GM12878 (cell line): Measurements from ENCODE around the gene MRS2. TPM values are rescaled to one million over a fixed set of nuclear protein-coding genes. Genes with fewer than 3 reads are reported as not detected.

Source experiments
- ATAC-seq: fragments of 200-7000 bp; cut with Tn5 transposase; 3 replicates; pipeline ENCODE4 v1.9.1; 2020; ENCODE audit warnings: mild to moderate bottlenecking, moderate library complexity
- BruUV-seq: library from RNA; stranded (reverse); fragments of 400-500 nt; replicated peaks from 2 replicates; lab custom pipeline; 2021; lab: Mats Ljungman, UMichigan
- CTCF ChIA-PET: fragments of 300-600 bp; sonication (Branson Sonifier 250); formaldehyde crosslinking; extraction: SDS; loops from one replicate; lab custom pipeline; 2021; ENCODE audit warnings: inconsistent platforms; lab: Yijun Ruan, JAX
- POLR2A ChIA-PET: fragments of 350-600 bp; formaldehyde crosslinking; extraction: SDS; loops from one replicate; lab custom pipeline; 2021; ENCODE audit warnings: inconsistent platforms; lab: Charles Lee
- RAD21 ChIA-PET: fragments of 300-600 bp; sonication (Branson Sonifier 250); formaldehyde crosslinking; loops from one replicate; lab custom pipeline; 2023; ENCODE audit warnings: antibody characterized with exemption; ENCODE audit not compliant: unreplicated experiment; lab: Charles Lee
- SMC1A ChIA-PET: fragments of 300-600 bp; sonication (Branson Sonifier 250); formaldehyde crosslinking; loops from one replicate; lab custom pipeline; 2023; ENCODE audit not compliant: unreplicated experiment, uncharacterized antibody; lab: Charles Lee
- DNase-seq: peaks from one replicate; pipeline ENCODE4 v3.0.0-alpha.2; 2011; ENCODE audit warnings: low read depth, low spot score
- FAIRE-seq: peaks from 3 replicates; lab custom pipeline; 2011; peaks lifted over from hg19 to GRCh38; lab: Jason Lieb, UNC
- H2AFZ ChIP-seq: 2 replicates; pipeline ENCODE4 v1.6.0; 2011; ENCODE audit warnings: low read depth, low read length, control low read depth; ENCODE audit not compliant: control insufficient read depth
- H3K27ac ChIP-seq: 2 replicates; pipeline ENCODE4 v1.5.1; 2011; ENCODE audit warnings: control low read depth; ENCODE audit not compliant: control insufficient read depth, insufficient read depth
- H3K27me3 ChIP-seq, 2 experiments: replicated peaks in 1 of 2; 2 replicates each; pipeline versions ENCODE4 v1.6.0 to v1.6.1; 2011; ENCODE audit warnings: low read length in 1 of 2; ENCODE audit not compliant: control insufficient read depth in 2 of 2, insufficient read depth in 2 of 2
- H3K36me3 ChIP-seq, 2 experiments: 2 replicates each; pipeline ENCODE4 v1.5.1; 2011; ENCODE audit warnings: low read length in 1 of 2; ENCODE audit not compliant: control insufficient read depth in 2 of 2, insufficient read depth in 2 of 2
- H3K4me1 ChIP-seq: 2 replicates; pipeline ENCODE4 v1.6.1; 2011; ENCODE audit warnings: mild to moderate bottlenecking, low read length, moderate library complexity, mixed read lengths; ENCODE audit not compliant: control insufficient read depth, insufficient read depth
- H3K4me2 ChIP-seq: 2 replicates; pipeline ENCODE4 v1.6.0; 2011; ENCODE audit warnings: control low read depth; ENCODE audit not compliant: control insufficient read depth, insufficient read depth
- H3K4me3 ChIP-seq: fragments of 200-600 bp; sonication (generic); 2 replicates; pipeline ENCODE4 v1.5.1; 2016
- H3K79me2 ChIP-seq: 2 replicates; pipeline ENCODE4 v1.6.0; 2011; ENCODE audit warnings: low read length; ENCODE audit not compliant: control insufficient read depth, insufficient read depth
- H3K9ac ChIP-seq: 2 replicates; pipeline ENCODE4 v1.8.0; 2011; ENCODE audit warnings: low read length, control low read depth, mixed read lengths; ENCODE audit not compliant: control insufficient read depth, insufficient read depth
- H3K9me3 ChIP-seq: replicated peaks from 3 replicates; pipeline ENCODE4 v1.5.1; 2011; ENCODE audit warnings: mild to moderate bottlenecking, low read length; ENCODE audit not compliant: control insufficient read depth, insufficient read depth
- H4K20me1 ChIP-seq: 2 replicates; pipeline ENCODE4 v1.6.0; 2011; ENCODE audit not compliant: control insufficient read depth, insufficient read depth
- ASH2L ChIP-seq: fragments of 300-600, 200-600 bp; sonication (generic); IDR thresholded peaks from 2 replicates; pipeline ENCODE4 v1.6.1; 2017; ENCODE audit warnings: low read depth, mild to moderate bottlenecking, borderline replicate concordance
- ATF7 ChIP-seq: fragments of 450-650 bp; IDR thresholded peaks from 2 replicates; pipeline ENCODE4 v1.6.1; 2016; ENCODE audit warnings: low read depth, mild to moderate bottlenecking
- CBX5 ChIP-seq: sonication (generic); IDR thresholded peaks from 2 replicates; pipeline ENCODE4 v1.6.1; 2016; ENCODE audit warnings: low read depth, moderate library complexity, mild to moderate bottlenecking, inconsistent platforms
- CHD2 ChIP-seq: IDR thresholded peaks from 2 replicates; pipeline ENCODE4 v1.6.1; 2011; ENCODE audit warnings: low read depth, low read length, improper control_type of control experiment, borderline replicate concordance
- ETV6 ChIP-seq, 2 experiments: fragments of 450-650 bp in 1 of 2; IDR thresholded peaks in 1 of 2; conservative IDR thresholded peaks in 1 of 2; 2 replicates each; pipeline ENCODE4 v1.6.1; 2014; ENCODE audit warnings: antibody characterized with exemption in 1 of 2, borderline replicate concordance in 1 of 2, low read depth in 1 of 2, mild to moderate bottlenecking in 1 of 2, moderate library complexity in 1 of 2
- IKZF1 ChIP-seq: fragments of 450-650 bp; conservative IDR thresholded peaks from 2 replicates; pipeline ENCODE4 v1.6.1; 2017; ENCODE audit warnings: antibody characterized with exemption, mild to moderate bottlenecking
- MTA2 ChIP-seq: fragments of 450-650 bp; IDR thresholded peaks from 2 replicates; pipeline ENCODE4 v1.6.1; 2016; ENCODE audit warnings: low read depth, mild to moderate bottlenecking, moderate library complexity
- MYB ChIP-seq: fragments of 150-350 bp; IDR thresholded peaks from 2 replicates; pipeline ENCODE4 v1.6.1; 2014; ENCODE audit warnings: mild to moderate bottlenecking, low read depth, low read length, borderline replicate concordance
- PAX8 ChIP-seq: fragments of 450-650 bp; IDR thresholded peaks from 2 replicates; pipeline ENCODE4 v1.6.1; 2017; ENCODE audit warnings: mild to moderate bottlenecking, moderate library complexity
- RUNX3 ChIP-seq: IDR thresholded peaks from 2 replicates; pipeline ENCODE4 v1.6.1; 2012; ENCODE audit warnings: low read length, inconsistent platforms
- SREBF2 ChIP-seq: IDR thresholded peaks from 2 replicates; pipeline ENCODE4 v1.6.1; 2012; ENCODE audit warnings: mild to moderate bottlenecking, low read length
- WGBS: methylation state at CpG from one replicate; pipeline ENCODE4 v1.1.6; 2016; ENCODE audit warnings: low lambda C conversion rate; ENCODE audit not compliant: insufficient replicate concordance, insufficient coverage; ENCODE audit errors: missing lambda C conversion rate; 5-methylcytosine and 5-hydroxymethylcytosine counted together
- in situ Hi-C: fragments of 300-500 bp; cut with MboI; formaldehyde crosslinking; loops from 9 replicates; pipeline ENCODE4 v1.14.3; 2018; ENCODE audit warnings: mixed read lengths
- intact Hi-C: fragments of 100-400 bp; cut with micrococcal nuclease; formaldehyde crosslinking; loops from one replicate; pipeline ENCODE4 v1.14.2; 2022; ENCODE audit not compliant: unreplicated experiment
- polyA plus RNA-seq, 11 experiments: library from polyadenylated mRNA; depleted of rRNA in 4 of 11; unstranded in 6 of 11; stranded (reverse) in 5 of 11; fragments of >200 nt; fragmentation: Nextera tagmentation in 4 of 11; fragmentation: Illumina TruSeq in 1 of 11; extraction: Ambion mirVana in 4 of 11; extraction: Trizol in 1 of 11; gene quantifications; 1 replicate in 1 of 11; 2 replicates in 10 of 11; pipeline versions ENCODE4 v1.2.1 to v1.2.3, GENCODE V29; 2011 to 2016; ENCODE audit warnings: inconsistent platforms in 2 of 11, missing spikeins in 2 of 11, low read depth in 1 of 11
- total RNA-seq, 4 experiments: library from RNA; depleted of rRNA in 3 of 4; stranded (reverse); fragments of >200 nt in 3 of 4; fragmentation: Illumina TruSeq in 1 of 4; extraction: Trizol in 1 of 4; gene quantifications; 2 replicates each; pipeline versions ENCODE4 v1.2.1 to v1.2.3, GENCODE V29; 2013 to 2021
- TF ChIP-seq, protein P1 (sequence below): fragments of 450-650 bp; IDR thresholded peaks from 2 replicates; pipeline ENCODE4 v1.6.1; 2016; ENCODE audit warnings: mild to moderate bottlenecking
- TF ChIP-seq, protein P2 (sequence below): IDR thresholded peaks from 2 replicates; pipeline ENCODE4 v1.6.1; 2012; ENCODE audit warnings: low read depth, low read length, improper control_type of control experiment

Gene MRS2
- total and polyA plus RNA-seq, 10 of the 15 experiments (the other 5 are each of a cell fraction or from before 2014, with no cell fraction given): 7.5 to 29.9 (median 24.2) TPM

DNA sequence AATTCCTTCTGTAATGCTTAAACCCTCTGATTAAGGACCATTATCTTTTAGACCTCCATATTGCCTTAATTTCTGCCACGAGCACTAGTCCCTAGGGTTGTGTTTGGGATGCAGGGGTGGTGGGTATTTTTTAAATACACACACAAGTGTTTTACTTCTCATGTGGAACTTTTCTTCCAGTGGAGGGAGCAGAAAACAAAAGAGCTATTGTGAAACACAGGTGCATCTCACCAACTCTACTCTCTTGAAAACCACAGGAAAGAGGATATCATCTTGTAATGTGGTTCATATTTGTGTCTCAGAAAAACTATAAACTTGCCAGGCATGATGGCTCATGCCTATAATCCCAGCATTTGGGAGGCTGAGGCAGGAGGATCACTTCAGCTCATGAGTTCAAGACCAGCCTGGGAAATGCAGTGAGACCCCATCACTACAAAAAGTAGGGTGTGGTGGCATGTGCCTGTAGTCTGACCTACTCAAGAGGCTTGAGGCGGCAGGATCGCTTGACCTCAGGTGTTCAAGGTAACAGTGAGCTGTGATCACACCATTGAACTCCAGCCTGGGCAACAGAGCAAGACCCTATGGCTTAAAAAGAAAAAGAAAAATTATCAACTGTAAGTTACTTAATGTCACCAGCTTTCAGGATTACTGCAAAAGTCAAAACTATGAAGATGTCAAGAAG is 37.3 kb downstream of the MRS2 start:
- Histone ChIP-seq H3K36me3 (no peaks in the 10 kb centered on the region), H3K27ac (no peak overlapping the region)
- 72% methylated on average over 3 of the region's 3 CpGs for WGBS
- DNase-seq: no peak
- POLR2A ChIA-PET: no interaction called here
- no peak for ATAC-seq
- 0 out of 2 replicates have a peak, but pooled peaks have one; percentile 8 for TF ChIP-seq RUNX3
- no peak for TF ChIP-seq CBX5
- TF ChIP-seq, all 136 proteins: peak for 1
- ChIA-PET CTCF (interaction anchor here (1.2 to 3.2 kb wide), 2 partner anchors 8 to 10 kb away, joined by 3 to 13 read pairs; no protein-coding TSS in a partner anchor), RAD21 (no interaction called here), SMC1A (interaction anchor here (1.1 kb wide), 1 partner anchor 28 kb away, joined by 3 read pairs; no protein-coding TSS in a partner anchor)
- BruUV-seq: no TSS peak
- H3K4me2 ChIP-seq: no peak overlapping the region
- no peak overlapping the region for H3K4me3 ChIP-seq
- no peak overlapping the region for H2AFZ ChIP-seq
- FAIRE-seq: no peak
- H3K9me3 ChIP-seq: no peaks in the 10 kb centered on the region
- intact Hi-C loops (no loop called here), in situ Hi-C loops (no loop called here)
- H4K20me1 ChIP-seq: no peaks in the 10 kb centered on the region
- no peak overlapping the region for H3K9ac ChIP-seq
- H3K27me3 ChIP-seq: no peaks in the 10 kb centered on the region
- H3K4me1 ChIP-seq: no peaks in the 10 kb centered on the region
- no peaks in the 10 kb centered on the region for H3K79me2 ChIP-seq

DNA sequence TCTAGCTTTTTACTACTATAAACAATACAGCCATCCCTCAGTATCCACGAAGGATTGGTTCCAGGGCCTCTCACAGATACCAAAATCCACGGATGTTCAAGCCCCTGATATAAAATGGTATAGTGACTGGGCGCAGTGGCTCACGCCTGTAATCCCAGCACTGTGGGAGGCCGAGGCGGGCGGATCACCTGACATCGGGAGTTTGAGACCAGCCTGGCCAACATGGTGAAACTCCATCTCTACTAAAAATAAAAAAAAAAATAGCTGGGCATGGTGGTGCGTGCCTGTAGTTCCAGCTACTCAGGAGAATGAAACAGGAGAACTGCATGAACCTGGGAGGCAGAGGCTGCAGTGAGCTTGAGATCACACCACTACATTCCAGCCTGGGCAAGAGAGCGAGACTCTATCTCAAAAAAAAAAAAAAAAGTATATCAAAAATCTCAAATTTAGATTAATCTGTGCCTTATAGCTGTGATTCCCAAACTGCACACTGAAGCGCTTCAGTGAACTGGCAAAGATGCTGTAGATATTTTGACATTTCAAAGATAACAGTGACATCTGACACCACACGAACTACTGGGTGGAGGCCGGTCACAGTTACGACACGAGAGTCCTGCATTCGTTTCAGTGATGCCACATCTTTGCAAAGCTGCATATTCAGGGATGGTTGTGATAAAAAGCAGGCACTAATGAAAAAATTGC is 38.3 kb downstream of the MRS2 start:
- ChIA-PET RAD21 (interaction anchor here (1.4 kb wide), 1 partner anchor 25 kb away, joined by 3 read pairs; no protein-coding TSS in a partner anchor), SMC1A (interaction anchor here (1.5 kb wide), 1 partner anchor 11 kb away, joined by 3 read pairs; no protein-coding TSS in a partner anchor), CTCF (interaction anchor here (1.2 to 3.2 kb wide), 2 partner anchors 9 to 11 kb away, joined by 3 to 13 read pairs; no protein-coding TSS in a partner anchor), POLR2A (no interaction called here)
- no TSS peak for BruUV-seq
- DNase-seq (no peak), FAIRE-seq (no peak), ATAC-seq (no peak)
- Histone ChIP-seq H3K27ac (no peak overlapping the region), H2AFZ (no peak overlapping the region), H3K9me3 (no peaks in the 10 kb centered on the region), H3K4me2 (no peak overlapping the region), H3K4me1 (no peaks in the 10 kb centered on the region), H3K36me3 (no peaks in the 10 kb centered on the region), H3K4me3 (no peak overlapping the region), H4K20me1 (no peaks in the 10 kb centered on the region), H3K79me2 (no peaks in the 10 kb centered on the region), H3K9ac (no peak overlapping the region), H3K27me3 (no peaks in the 10 kb centered on the region)
- WGBS: 74% methylated on average over 16 of the region's 16 CpGs
- in situ Hi-C loops: no loop called here
- intact Hi-C loops: no loop called here
- TF ChIP-seq PAX8 (no peak), SREBF2 (no peak), ASH2L (no peak), CHD2 (no peak), ETV6 (conservative IDR thresholded peaks at IDR 0.05 in 1 of 2, IDR thresholded peaks at IDR 0.05 in 1 of 2; ENCODE audit: borderline replicate concordance in 1 of 2, low read depth in 1 of 2) (no peak), IKZF1 (no peak), MTA2 (no peak), MYB (no peak), ATF7 (no peak)
- TF ChIP-seq, protein P1, sequence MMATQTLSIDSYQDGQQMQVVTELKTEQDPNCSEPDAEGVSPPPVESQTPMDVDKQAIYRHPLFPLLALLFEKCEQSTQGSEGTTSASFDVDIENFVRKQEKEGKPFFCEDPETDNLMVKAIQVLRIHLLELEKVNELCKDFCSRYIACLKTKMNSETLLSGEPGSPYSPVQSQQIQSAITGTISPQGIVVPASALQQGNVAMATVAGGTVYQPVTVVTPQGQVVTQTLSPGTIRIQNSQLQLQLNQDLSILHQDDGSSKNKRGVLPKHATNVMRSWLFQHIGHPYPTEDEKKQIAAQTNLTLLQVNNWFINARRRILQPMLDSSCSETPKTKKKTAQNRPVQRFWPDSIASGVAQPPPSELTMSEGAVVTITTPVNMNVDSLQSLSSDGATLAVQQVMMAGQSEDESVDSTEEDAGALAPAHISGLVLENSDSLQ: no peak
- TF ChIP-seq, protein P2, sequence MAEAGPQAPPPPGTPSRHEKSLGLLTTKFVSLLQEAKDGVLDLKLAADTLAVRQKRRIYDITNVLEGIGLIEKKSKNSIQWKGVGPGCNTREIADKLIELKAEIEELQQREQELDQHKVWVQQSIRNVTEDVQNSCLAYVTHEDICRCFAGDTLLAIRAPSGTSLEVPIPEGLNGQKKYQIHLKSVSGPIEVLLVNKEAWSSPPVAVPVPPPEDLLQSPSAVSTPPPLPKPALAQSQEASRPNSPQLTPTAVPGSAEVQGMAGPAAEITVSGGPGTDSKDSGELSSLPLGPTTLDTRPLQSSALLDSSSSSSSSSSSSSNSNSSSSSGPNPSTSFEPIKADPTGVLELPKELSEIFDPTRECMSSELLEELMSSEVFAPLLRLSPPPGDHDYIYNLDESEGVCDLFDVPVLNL: no peak
